K562 (cell line): ENCODE measurements around the gene MAST4. TPM values are rescaled to one million over a fixed set of nuclear protein-coding genes. Genes with fewer than 3 reads are reported as not detected.

Source experiments
- ATAC-seq: fragments of 200-7000 bp; cut with Tn5 transposase; 3 replicates; pipeline ENCODE4 v1.9.1; 2020; ENCODE audit warnings: moderate library complexity
- BruUV-seq: library from RNA; stranded (reverse); fragments of 400-500 nt; replicated peaks from 2 replicates; lab custom pipeline; 2021; lab: Mats Ljungman, UMichigan
- CTCF ChIA-PET: fragments of 300-600 bp; formaldehyde crosslinking; extraction: SDS; loops from one replicate; lab custom pipeline; 2021; ENCODE audit warnings: low intra/inter-chr PET ratio; lab: Yijun Ruan, JAX
- POLR2A ChIA-PET: fragments of 300-600, 350-650 bp; sonication (Branson Sonifier 250); formaldehyde crosslinking; extraction: SDS; loops from one replicate; lab custom pipeline; 2021; ENCODE audit warnings: antibody characterized with exemption, inconsistent platforms; lab: Yijun Ruan, JAX
- DNase-seq, 4 experiments: peaks; one replicate each; pipeline versions ENCODE4 v3.0.0 to v3.0.0-alpha.2; 2011 to 2018; ENCODE audit warnings: low spot score in 3 of 4, mixed read lengths in 3 of 4; ENCODE audit errors: extremely low read depth in 1 of 4
- FAIRE-seq: peaks from 2 replicates; lab custom pipeline; 2011; peaks lifted over from hg19 to GRCh38; lab: Jason Lieb, UNC
- H2AFZ ChIP-seq: 2 replicates; pipeline ENCODE4 v1.6.0; 2011; ENCODE audit warnings: low read depth, low read length, control low read depth, inconsistent platforms
- H3K27ac ChIP-seq: fragments of 200-600 bp; 3 replicates; pipeline ENCODE4 v1.8.0; 2011; ENCODE audit warnings: low read depth, mild to moderate bottlenecking, control low read depth, inconsistent platforms, low read length, moderate library complexity, mixed read lengths; ENCODE audit errors: extremely low read depth
- H3K27me3 ChIP-seq, 2 experiments: fragments of 300-600 bp in 1 of 2; 2 replicates in 1 of 2; 3 replicates in 1 of 2; pipeline versions ENCODE4 v1.6.0 to v1.8.0; 2011; ENCODE audit warnings: inconsistent platforms in 2 of 2, low read length in 2 of 2, mild to moderate bottlenecking in 1 of 2, mixed read lengths in 1 of 2, moderate library complexity in 1 of 2; ENCODE audit not compliant: control insufficient read depth in 2 of 2, insufficient read depth in 2 of 2
- H3K36me3 ChIP-seq: fragments of 300-600 bp; 3 replicates; pipeline ENCODE4 v1.8.0; 2011; ENCODE audit warnings: mild to moderate bottlenecking, low read length, inconsistent platforms; ENCODE audit not compliant: control insufficient read depth, insufficient read depth
- H3K4me1 ChIP-seq, 2 experiments: fragments of 200-600 bp in 1 of 2; replicated peaks in 1 of 2; 2 replicates in 1 of 2; 3 replicates in 1 of 2; pipeline versions ENCODE4 v1.5.1 to v1.8.0; 2011; ENCODE audit warnings: inconsistent platforms in 2 of 2, low read length in 2 of 2, mild to moderate bottlenecking in 1 of 2, mixed read lengths in 1 of 2, moderate library complexity in 1 of 2; ENCODE audit not compliant: control insufficient read depth in 2 of 2, insufficient read depth in 2 of 2
- H3K4me2 ChIP-seq: 2 replicates; pipeline ENCODE4 v1.6.1; 2011; ENCODE audit warnings: low read length, control low read depth, inconsistent platforms, mixed read lengths; ENCODE audit not compliant: insufficient read depth
- H3K4me3 ChIP-seq: fragments of 200-600 bp; sonication (generic), shearing (Covaris generic); 2 replicates; pipeline ENCODE4 v1.5.1; 2016; ENCODE audit warnings: control low read depth, inconsistent platforms
- H3K79me2 ChIP-seq: fragments of 200-600 bp; 3 replicates; pipeline ENCODE4 v1.8.0; 2011; ENCODE audit warnings: low read length, inconsistent platforms; ENCODE audit not compliant: control insufficient read depth, insufficient read depth
- H3K9ac ChIP-seq, 2 experiments: 2 replicates each; pipeline versions ENCODE4 v1.6.0 to v1.6.1; 2011; ENCODE audit warnings: low read depth in 2 of 2, low read length in 2 of 2, control low read depth in 1 of 2, inconsistent platforms in 1 of 2, mild to moderate bottlenecking in 1 of 2, mixed read lengths in 1 of 2; ENCODE audit not compliant: insufficient read depth in 1 of 2
- H3K9me1 ChIP-seq: one replicate; pipeline ENCODE4 v1.6.0; 2011; ENCODE audit warnings: inconsistent platforms, mild to moderate bottlenecking, low read length, moderate library complexity; ENCODE audit not compliant: control insufficient read depth, insufficient read depth
- H3K9me3 ChIP-seq: replicated peaks from 2 replicates; pipeline ENCODE4 v1.5.1; 2011; ENCODE audit warnings: low read depth, low read length, inconsistent platforms; ENCODE audit not compliant: control insufficient read depth, insufficient read depth
- H4K20me1 ChIP-seq: replicated peaks from 2 replicates; pipeline ENCODE4 v1.6.1; 2011; ENCODE audit warnings: low read length, inconsistent platforms, mixed read lengths; ENCODE audit not compliant: control insufficient read depth, insufficient read depth
- C11orf30 ChIP-seq: fragments of 450-650 bp; IDR thresholded peaks from 2 replicates; pipeline ENCODE4 v1.6.1; 2016; ENCODE audit warnings: low read depth, mild to moderate bottlenecking
- CCAR2 ChIP-seq: fragments of 200-400 bp; formaldehyde crosslinking; IDR thresholded peaks from 2 replicates; pipeline ENCODE4 v1.6.1; 2017; ENCODE audit warnings: mild to moderate bottlenecking, low read depth, low read length
- EHMT2 ChIP-seq: fragments of 450-650 bp; IDR thresholded peaks from 2 replicates; pipeline ENCODE4 v1.6.1; 2018; ENCODE audit warnings: antibody characterized with exemption
- HDAC1 ChIP-seq, 2 experiments: fragments of 450-650 bp; IDR thresholded peaks; 2 replicates each; pipeline ENCODE4 v1.6.1; 2016 to 2017; ENCODE audit warnings: inconsistent platforms in 1 of 2, mild to moderate bottlenecking in 1 of 2, moderate library complexity in 1 of 2
- MAFF ChIP-seq: IDR thresholded peaks from 2 replicates; pipeline ENCODE4 v1.6.1; 2012; ENCODE audit warnings: low read length, improper control_type of control experiment
- MAFG ChIP-seq: fragments of 450-650 bp; conservative IDR thresholded peaks from 2 replicates; pipeline ENCODE4 v1.6.1; 2016; ENCODE audit warnings: missing genetic modification characterization, missing compliant biosample characterization
- MAFK ChIP-seq: IDR thresholded peaks from 2 replicates; pipeline ENCODE4 v1.6.1; 2011; ENCODE audit warnings: low read length, improper control_type of control experiment
- MIER1 ChIP-seq: fragments of 450-650 bp; IDR thresholded peaks from 2 replicates; pipeline ENCODE4 v1.6.1; 2016; ENCODE audit warnings: antibody characterized with exemption, mild to moderate bottlenecking, low read depth
- NFATC3 ChIP-seq: fragments of 450-650 bp; IDR thresholded peaks from 2 replicates; pipeline ENCODE4 v1.6.1; 2017; ENCODE audit warnings: mild to moderate bottlenecking
- NR2C2 ChIP-seq, 2 experiments: fragments of 200-800 bp in 1 of 2; sonication (Bioruptor generic) in 1 of 2; sonication (generic) in 1 of 2; formaldehyde crosslinking in 1 of 2; IDR thresholded peaks; 2 replicates each; pipeline versions ENCODE4 v1.6.1 to v1.8.0; 2016 to 2022; ENCODE audit warnings: mild to moderate bottlenecking in 1 of 2, missing compliant biosample characterization in 1 of 2, missing genetic modification characterization in 1 of 2, missing genetic modification reagents in 1 of 2
- RFX5 ChIP-seq: IDR thresholded peaks from 2 replicates; pipeline ENCODE4 v1.6.1; 2011; ENCODE audit warnings: low read depth, mild to moderate bottlenecking, improper control_type of control experiment, low read length
- SLC30A9 ChIP-seq: fragments of 250-450 bp; sonication (Bioruptor Pico); IDR thresholded peaks from 2 replicates; pipeline ENCODE4 v1.8.0; 2022; ENCODE audit warnings: mild to moderate bottlenecking, moderate library complexity
- SNRNP70 ChIP-seq: fragments of 200-400 bp; formaldehyde crosslinking; optimal IDR thresholded peaks from 2 replicates; pipeline ENCODE3; 2017; ENCODE audit warnings: low read depth, low read length
- TEAD2 ChIP-seq: fragments of 450-650 bp; IDR thresholded peaks from 2 replicates; pipeline ENCODE4 v1.6.1; 2016; ENCODE audit warnings: missing genetic modification characterization, control low read depth, missing compliant biosample characterization
- THRB ChIP-seq: fragments of 450-650 bp; formaldehyde crosslinking; conservative IDR thresholded peaks from 2 replicates; pipeline ENCODE4 v1.4.0; 2022; ENCODE audit warnings: mild to moderate bottlenecking, missing genetic modification characterization
- XRCC5 ChIP-seq: fragments of 200-400 bp; formaldehyde crosslinking; IDR thresholded peaks from 2 replicates; pipeline ENCODE4 v1.6.1; 2017; ENCODE audit warnings: low read depth, mild to moderate bottlenecking, low read length
- ZBTB34 ChIP-seq: fragments of 250-450 bp; sonication (Bioruptor Pico); IDR thresholded peaks from 2 replicates; pipeline ENCODE4 v1.8.0; 2021; ENCODE audit warnings: mild to moderate bottlenecking, moderate library complexity
- ZFX ChIP-seq: sonication (generic); formaldehyde crosslinking; IDR thresholded peaks from 2 replicates; pipeline ENCODE4 v1.8.0; 2022; ENCODE audit warnings: mild to moderate bottlenecking, missing genetic modification reagents, moderate library complexity
- ZNF316 ChIP-seq: fragments of 450-650 bp; IDR thresholded peaks from 2 replicates; pipeline ENCODE4 v1.6.1; 2016
- ZNF57 ChIP-seq: fragments of 450-650 bp; formaldehyde crosslinking; IDR thresholded peaks from 2 replicates; pipeline ENCODE4 v1.4.0; 2020; ENCODE audit warnings: mild to moderate bottlenecking, moderate library complexity
- WGBS: fragments of 100-300 bp; shearing (Covaris generic); methylation state at CpG from one replicate; pipeline ENCODE4 v1.1.6; 2016; ENCODE audit warnings: low coverage, mixed read lengths; ENCODE audit not compliant: insufficient coverage; ENCODE audit errors: missing lambda C conversion rate; 5-methylcytosine and 5-hydroxymethylcytosine counted together
- in situ Hi-C: fragments of 300-500 bp; cut with MboI; formaldehyde crosslinking; loops from 4 replicates; pipeline ENCODE4 v1.15.0; 2018; ENCODE audit warnings: inconsistent platforms, mixed read lengths
- intact Hi-C: fragments of 100-400 bp; cut with micrococcal nuclease; formaldehyde crosslinking; loops from 2 replicates; pipeline ENCODE4 v1.14.2; 2022
- polyA plus RNA-seq, 8 experiments: library from polyadenylated mRNA; depleted of rRNA in 4 of 8; stranded (reverse) in 5 of 8; unstranded in 3 of 8; fragments of >200 nt; fragmentation: Nextera tagmentation in 2 of 8; fragmentation: Illumina TruSeq in 1 of 8; extraction: Ambion mirVana in 2 of 8; extraction: Trizol in 1 of 8; gene quantifications; 2 replicates each; pipeline versions ENCODE4 v1.2.1 to v1.2.3, GENCODE V29; 2011 to 2014; ENCODE audit warnings: inconsistent platforms in 1 of 8, missing spikeins in 1 of 8
- total RNA-seq, 7 experiments: library from RNA; depleted of rRNA in 6 of 7; stranded (reverse); fragments of >200 nt in 6 of 7; fragmentation: Illumina TruSeq in 2 of 7; extraction: Trizol in 2 of 7; gene quantifications; 2 replicates each; pipeline versions ENCODE4 v1.2.1 to v1.2.3, GENCODE V29; 2011 to 2021; ENCODE audit warnings: low replicate concordance in 1 of 7
- TF ChIP-seq, protein P1 (sequence below): fragments of 450-650 bp; conservative IDR thresholded peaks from 2 replicates; pipeline ENCODE4 v1.6.1; 2016; ENCODE audit warnings: missing genetic modification characterization, low read depth, mild to moderate bottlenecking, missing compliant biosample characterization, moderate library complexity

The MAST4 gene
- total and polyA plus RNA-seq, 9 of the 15 experiments (the other 6 are each of a cell fraction or from before 2014, with no cell fraction given), result 0.88 to 10.1 (median 5.2) TPM

GRCh38 chr5:67188274-67189078 lies 592.3 kb downstream of the MAST4 start:
- 6% methylated on average over 7 of the region's 7 CpGs for WGBS
- Histone ChIP-seq H3K79me2 (no peaks in the 10 kb centered on the region), H4K20me1 (no peaks in the 10 kb centered on the region; the same call in 1 of the 2 replicates), H3K36me3 (no peaks in the 10 kb centered on the region), H3K27me3 (peaks cover 16% of the 10 kb centered on the region in 2 experiments; a peak in 4 of 5 replicates), H2AFZ (no peak overlapping the region), H3K9me1 (no peaks in the 10 kb centered on the region), H3K9me3 (no peaks in the 10 kb centered on the region), H3K27ac (no peak overlapping the region), H3K4me2 (no peak overlapping the region), H3K4me1 (no peaks in the 10 kb centered on the region), H3K9ac (no peak overlapping the region), H3K4me3 (no peak overlapping the region)
- FAIRE-seq, result no peak
- ChIA-PET CTCF (no interaction called here), POLR2A (no interaction called here)
- in situ Hi-C loops, result no loop called here
- intact Hi-C loops, result no loop called here
- no peak for DNase-seq
- BruUV-seq, result no TSS peak
- no peak for ATAC-seq
- no peak for TF ChIP-seq HDAC1 (IDR thresholded peaks at IDR 0.05)
- TF ChIP-seq NR2C2 (CRISPR knock-in tag; IDR thresholded peaks at IDR 0.05), result no peak
- TF ChIP-seq NR2C2 (tag; IDR thresholded peaks at IDR 0.05), result no peak
- TF ChIP-seq THRB (CRISPR knock-in tag), result no peak
- no peak for TF ChIP-seq SNRNP70
- peak; percentile 62 for TF ChIP-seq MAFF
- TF ChIP-seq TEAD2 (tag), result no peak
- TF ChIP-seq, protein P1, sequence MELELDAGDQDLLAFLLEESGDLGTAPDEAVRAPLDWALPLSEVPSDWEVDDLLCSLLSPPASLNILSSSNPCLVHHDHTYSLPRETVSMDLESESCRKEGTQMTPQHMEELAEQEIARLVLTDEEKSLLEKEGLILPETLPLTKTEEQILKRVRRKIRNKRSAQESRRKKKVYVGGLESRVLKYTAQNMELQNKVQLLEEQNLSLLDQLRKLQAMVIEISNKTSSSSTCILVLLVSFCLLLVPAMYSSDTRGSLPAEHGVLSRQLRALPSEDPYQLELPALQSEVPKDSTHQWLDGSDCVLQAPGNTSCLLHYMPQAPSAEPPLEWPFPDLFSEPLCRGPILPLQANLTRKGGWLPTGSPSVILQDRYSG (tag), result no peak
- TF ChIP-seq MAFG (tag), result peak; percentile 61
- no peak for TF ChIP-seq ZNF57 (CRISPR knock-in tag)
- TF ChIP-seq XRCC5, result no peak
- peak; percentile 40; the same call in 1 of the 2 replicates for TF ChIP-seq C11orf30
- no peak for TF ChIP-seq EHMT2
- TF ChIP-seq SLC30A9 (CRISPR knock-in tag), result no peak
- TF ChIP-seq NFATC3, result no peak
- TF ChIP-seq ZBTB34 (CRISPR knock-in tag), result no peak
- no peak for TF ChIP-seq ZFX (CRISPR knock-in tag)
- TF ChIP-seq MAFK, result peak; percentile 85
- TF ChIP-seq ZNF316, result peak; percentile 71
- no peak for TF ChIP-seq RFX5
- no peak for TF ChIP-seq CCAR2
- no peak for TF ChIP-seq MIER1
